Colonic mucosa (tissue), 4 donors: ENCODE measurements around the gene RAB3B. TPM values are rescaled to one million over a fixed set of nuclear protein-coding genes. Genes with fewer than 3 reads are reported as not detected.

Source experiments
- DNase-seq: peaks from one replicate; pipeline ENCODE4 v3.0.0-alpha.2; 2020
- H3K27ac ChIP-seq: fragments of 200-600 bp; one replicate; pipeline ENCODE4 v1.8.0; 2021
- H3K27me3 ChIP-seq: fragments of 200-600 bp; one replicate; pipeline ENCODE4 v1.8.0; 2021
- H3K36me3 ChIP-seq: fragments of 200-600 bp; one replicate; pipeline ENCODE4 v1.8.0; 2021
- H3K4me1 ChIP-seq: fragments of 200-600 bp; one replicate; pipeline ENCODE4 v1.8.0; 2021; ENCODE audit warnings: mild to moderate bottlenecking
- H3K4me3 ChIP-seq: fragments of 200-600 bp; one replicate; pipeline ENCODE4 v1.8.0; 2021
- H3K9ac ChIP-seq, 2 donors: one replicate each; pipeline ENCODE4 v1.7.0; 2013; ENCODE audit warnings: control low read depth in 2 of 2, low read depth in 2 of 2, low read length in 2 of 2
- H3K9me3 ChIP-seq: fragments of 200-600 bp; one replicate; pipeline ENCODE4 v1.8.0; 2021
- intact Hi-C: fragments of 100-400 bp; cut with DNase I; formaldehyde crosslinking; loops from one replicate; pipeline ENCODE4 v1.14.1; 2022
- total RNA-seq, 2 donors: library from RNA; stranded (reverse); fragmentation: NEBNext Ultra II Directional in 1 of 2; extraction: Animal tissue kit (Norgen Biotek cat#: 25700) in 1 of 2; gene quantifications; one replicate each; pipeline ENCODE4 v1.2.1, GENCODE V29; 2021
- TF ChIP-seq, protein P1 (sequence below): fragments of 200-600 bp; IDR thresholded peaks from one replicate; pipeline ENCODE4 v1.8.0; 2022; ENCODE audit warnings: antibody characterized with exemption, mild to moderate bottlenecking
- donor health status: healthy.
- donor health status: DM: no; HTN: no; CAD: no.
- donor health status: DM: no; HTN: no; CAD: no.

RAB3B gene
- total RNA-seq, 2 donors from 2014 or later, result 3.6 to 6.0 TPM

DNA sequence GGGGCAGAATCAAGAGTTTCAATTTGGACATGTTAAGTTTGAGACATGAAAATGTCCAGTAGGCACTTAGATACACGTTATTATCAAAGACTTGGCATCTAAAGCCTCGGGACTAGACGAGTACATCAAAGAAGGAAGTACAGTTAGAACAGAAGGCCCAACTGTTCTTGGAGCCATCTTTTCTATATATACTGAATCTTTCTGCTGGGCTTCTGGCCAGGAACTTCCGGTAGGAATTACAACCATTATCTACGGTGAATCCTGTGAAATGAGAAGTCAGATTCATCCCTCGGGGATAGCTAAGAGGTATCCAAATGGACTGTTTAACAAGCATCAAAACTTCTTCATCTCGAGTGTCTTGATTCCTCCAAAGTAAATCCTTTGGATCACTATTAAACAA lies 77.6 kb downstream of the RAB3B start:
- Histone ChIP-seq H3K9me3 (no peaks in the 10 kb centered on the region), H3K4me1 (no peaks in the 10 kb centered on the region), H3K36me3 (no peaks in the 10 kb centered on the region), H3K27ac (no peak overlapping the region), H3K4me3 (no peak overlapping the region), H3K27me3 (no peaks in the 10 kb centered on the region), H3K9ac (no peak overlapping the region)
- TF ChIP-seq, protein P1, sequence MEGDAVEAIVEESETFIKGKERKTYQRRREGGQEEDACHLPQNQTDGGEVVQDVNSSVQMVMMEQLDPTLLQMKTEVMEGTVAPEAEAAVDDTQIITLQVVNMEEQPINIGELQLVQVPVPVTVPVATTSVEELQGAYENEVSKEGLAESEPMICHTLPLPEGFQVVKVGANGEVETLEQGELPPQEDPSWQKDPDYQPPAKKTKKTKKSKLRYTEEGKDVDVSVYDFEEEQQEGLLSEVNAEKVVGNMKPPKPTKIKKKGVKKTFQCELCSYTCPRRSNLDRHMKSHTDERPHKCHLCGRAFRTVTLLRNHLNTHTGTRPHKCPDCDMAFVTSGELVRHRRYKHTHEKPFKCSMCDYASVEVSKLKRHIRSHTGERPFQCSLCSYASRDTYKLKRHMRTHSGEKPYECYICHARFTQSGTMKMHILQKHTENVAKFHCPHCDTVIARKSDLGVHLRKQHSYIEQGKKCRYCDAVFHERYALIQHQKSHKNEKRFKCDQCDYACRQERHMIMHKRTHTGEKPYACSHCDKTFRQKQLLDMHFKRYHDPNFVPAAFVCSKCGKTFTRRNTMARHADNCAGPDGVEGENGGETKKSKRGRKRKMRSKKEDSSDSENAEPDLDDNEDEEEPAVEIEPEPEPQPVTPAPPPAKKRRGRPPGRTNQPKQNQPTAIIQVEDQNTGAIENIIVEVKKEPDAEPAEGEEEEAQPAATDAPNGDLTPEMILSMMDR, result no peak
- DNase-seq, result no peak
- intact Hi-C loops, result no loop called here

DNA sequence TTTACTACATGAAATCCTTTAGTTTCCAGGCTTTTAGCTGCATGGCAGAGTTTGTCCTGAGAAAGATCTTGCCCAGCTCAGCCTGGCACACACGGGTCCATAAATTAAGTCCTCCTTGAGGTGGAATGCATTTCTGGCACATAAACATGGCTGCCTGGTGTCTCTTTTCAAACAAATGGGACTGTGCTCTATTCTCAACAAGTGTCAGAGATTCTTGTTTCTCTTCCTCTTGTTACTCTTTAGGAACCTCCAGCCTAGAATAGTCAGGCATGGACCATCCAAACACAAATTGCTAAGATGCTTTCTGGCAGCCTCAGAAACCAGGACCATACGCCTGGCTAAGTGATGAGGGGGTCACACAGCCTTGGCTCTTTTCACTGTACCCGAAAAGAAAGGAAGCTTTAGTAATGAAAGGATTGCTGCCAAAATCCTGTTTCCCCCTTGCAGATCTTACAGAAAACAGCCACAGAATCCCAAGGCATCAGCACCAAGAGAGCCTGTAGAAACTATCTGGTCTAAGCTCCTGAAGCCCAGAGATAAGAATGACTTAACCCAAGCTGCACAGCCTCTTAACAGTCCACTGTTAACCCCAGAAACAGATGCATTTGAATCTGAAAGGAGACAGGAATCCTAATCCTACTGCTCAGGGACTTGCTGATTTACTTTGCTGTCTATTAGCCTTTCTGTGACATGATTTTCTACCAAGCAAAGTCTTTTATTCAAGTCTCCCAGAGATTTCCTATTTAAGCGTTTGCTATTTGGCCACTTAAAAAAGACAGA lies 80.1 kb downstream of the RAB3B start:
- Histone ChIP-seq H3K27me3 (no peaks in the 10 kb centered on the region), H3K4me1 (no peaks in the 10 kb centered on the region), H3K27ac (no peak overlapping the region), H3K4me3 (no peak overlapping the region), H3K36me3 (no peaks in the 10 kb centered on the region), H3K9me3 (no peaks in the 10 kb centered on the region), H3K9ac (no peak overlapping the region)
- TF ChIP-seq, protein P1, result no peak
- no peak for DNase-seq
- intact Hi-C loops, result no loop called here

DNA sequence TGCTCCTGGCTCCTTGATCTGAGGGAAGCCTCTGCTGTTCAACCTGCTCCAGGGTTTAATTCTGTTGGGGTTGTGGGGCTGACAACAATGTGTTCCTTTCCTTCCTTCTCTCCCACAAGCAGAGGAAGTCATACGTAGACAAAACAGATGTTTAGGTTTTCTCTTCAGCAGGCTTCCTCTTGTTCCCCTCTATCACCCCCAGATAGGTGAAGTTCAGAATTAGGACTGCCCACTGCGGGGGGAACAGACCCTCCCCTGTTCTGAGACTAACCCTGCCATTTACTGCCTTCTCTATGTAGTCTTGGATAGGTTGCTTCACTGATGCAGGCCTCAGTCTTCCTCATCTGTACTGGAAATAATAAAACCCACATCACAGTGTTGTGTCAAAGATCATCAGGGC lies 82.0 kb downstream of the RAB3B start:
- H3K4me3 ChIP-seq, result no peak overlapping the region

DNA sequence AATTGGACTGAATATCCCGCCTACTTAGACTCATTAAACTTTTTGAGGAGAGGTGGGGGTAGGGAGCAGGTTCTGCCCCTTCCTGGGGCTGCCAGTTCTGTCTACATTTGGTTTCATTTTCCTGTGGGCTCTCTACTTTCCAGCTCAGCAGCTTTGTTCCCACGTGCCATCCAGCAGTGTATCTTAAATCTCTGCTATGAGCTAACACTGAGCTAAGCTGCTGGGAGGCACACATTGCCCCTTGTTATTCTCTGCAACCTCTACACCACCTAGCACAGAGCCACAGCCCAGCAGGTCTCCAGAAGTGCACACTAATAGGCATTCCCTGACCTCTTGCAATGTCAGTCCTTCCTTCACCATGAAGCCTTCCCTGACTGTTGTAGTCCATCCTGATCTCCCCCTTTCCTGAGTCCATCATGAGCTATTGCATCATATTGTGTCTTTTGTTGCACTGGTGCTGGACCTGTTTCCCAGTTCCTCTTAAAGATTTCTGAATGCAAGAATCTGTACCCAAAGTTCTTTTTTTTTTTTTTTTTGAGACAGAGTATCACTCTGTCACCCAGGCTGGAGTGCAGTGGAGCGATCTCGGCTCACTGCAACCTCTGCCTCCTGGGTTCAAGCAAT lies 83.3 kb downstream of the RAB3B start:
- H3K4me1 ChIP-seq, result no peaks in the 10 kb centered on the region
- intact Hi-C loops, result no loop called here
- TF ChIP-seq, protein P1, result no peak
- no peak overlapping the region for H3K4me3 ChIP-seq
- H3K9me3 ChIP-seq, result no peaks in the 10 kb centered on the region
- no peak overlapping the region for H3K9ac ChIP-seq
- no peak for DNase-seq
- no peaks in the 10 kb centered on the region for H3K36me3 ChIP-seq
- H3K27me3 ChIP-seq, result no peaks in the 10 kb centered on the region
- no peak overlapping the region for H3K27ac ChIP-seq

More for the DNA sequence above, 82.0 kb downstream of the RAB3B start:
- no peak overlapping the region for H3K27ac ChIP-seq
- H3K27me3 ChIP-seq, result no peaks in the 10 kb centered on the region
- intact Hi-C loops, result no loop called here
- H3K9me3 ChIP-seq, result no peaks in the 10 kb centered on the region
- TF ChIP-seq, protein P1, result no peak
- no peaks in the 10 kb centered on the region for H3K36me3 ChIP-seq
- H3K4me1 ChIP-seq, result no peaks in the 10 kb centered on the region
- no peak overlapping the region for H3K9ac ChIP-seq
- DNase-seq, result no peak

DNA sequence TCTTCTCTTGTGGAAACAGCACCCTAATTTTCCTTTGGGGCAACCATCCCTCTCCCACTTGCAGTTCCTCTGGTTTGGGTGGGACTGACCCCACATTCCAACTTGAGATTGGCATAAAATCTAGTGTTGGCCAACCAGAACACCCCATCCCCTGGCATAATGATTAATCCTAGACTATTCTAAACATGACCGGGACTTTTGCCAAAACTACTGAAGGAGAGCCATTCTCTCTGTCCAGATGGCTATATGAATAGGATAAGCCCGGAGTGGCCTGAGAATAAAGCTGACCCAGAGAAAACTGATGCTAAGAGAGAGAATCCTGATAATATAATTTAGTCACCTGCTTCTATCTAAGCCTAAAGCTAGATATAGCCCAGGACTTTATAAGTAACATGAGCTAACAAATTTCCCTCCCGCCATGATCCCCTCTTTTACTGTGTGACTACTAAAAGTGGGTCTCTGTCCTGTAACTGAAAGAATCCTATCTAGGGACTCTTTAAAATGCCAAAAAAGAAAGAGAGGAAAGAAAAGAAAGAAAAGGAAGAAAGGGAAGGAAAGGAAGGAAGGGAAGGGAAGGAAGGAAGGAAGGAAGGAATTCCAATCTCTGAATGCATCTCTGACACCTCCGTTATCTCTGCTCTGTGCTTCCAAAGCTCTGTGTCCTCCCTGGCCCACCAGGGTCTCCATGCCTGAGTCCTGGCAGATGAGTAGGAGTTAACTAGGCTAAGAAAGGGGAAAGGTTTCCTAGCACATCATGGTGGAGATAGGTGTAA lies 84.0 kb downstream of the RAB3B start:
- intact Hi-C loops, result no loop called here
- DNase-seq, result no peak
- no peak overlapping the region for H3K27ac ChIP-seq
- no peaks in the 10 kb centered on the region for H3K36me3 ChIP-seq
- no peaks in the 10 kb centered on the region for H3K4me1 ChIP-seq
- TF ChIP-seq, protein P1, result no peak
- H3K9ac ChIP-seq, result no peak overlapping the region
- no peaks in the 10 kb centered on the region for H3K9me3 ChIP-seq
- no peak overlapping the region for H3K4me3 ChIP-seq
- H3K27me3 ChIP-seq, result no peaks in the 10 kb centered on the region
